Measurements from ENCODE around the gene RAB3IL1.

Gene RAB3IL1

DNA sequence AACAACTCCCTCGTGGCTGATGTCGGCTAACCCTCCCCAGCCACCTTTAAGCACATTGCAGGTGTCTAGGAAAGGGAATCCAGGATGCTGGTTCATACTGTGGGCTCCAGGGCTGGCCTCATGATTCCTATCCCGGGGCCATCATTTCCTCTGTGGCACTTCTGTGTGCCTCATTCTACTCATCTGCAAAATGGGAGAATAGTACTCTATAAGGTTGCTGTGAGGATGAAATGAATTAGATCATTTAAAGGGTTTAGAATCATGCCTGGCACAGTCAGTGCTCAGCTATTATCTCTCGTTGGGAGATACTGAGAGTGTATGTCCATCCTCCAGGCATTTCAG, 21.7 kb downstream of the RAB3IL1 start:
- H3K4me3 ChIP-seq (ENCODE audit: low read length) = no peak overlapping the region
- TF ChIP-seq ZNF274 (IDR thresholded peaks at IDR 0.05; ENCODE audit: low read depth, low read length) = no peak

DNA sequence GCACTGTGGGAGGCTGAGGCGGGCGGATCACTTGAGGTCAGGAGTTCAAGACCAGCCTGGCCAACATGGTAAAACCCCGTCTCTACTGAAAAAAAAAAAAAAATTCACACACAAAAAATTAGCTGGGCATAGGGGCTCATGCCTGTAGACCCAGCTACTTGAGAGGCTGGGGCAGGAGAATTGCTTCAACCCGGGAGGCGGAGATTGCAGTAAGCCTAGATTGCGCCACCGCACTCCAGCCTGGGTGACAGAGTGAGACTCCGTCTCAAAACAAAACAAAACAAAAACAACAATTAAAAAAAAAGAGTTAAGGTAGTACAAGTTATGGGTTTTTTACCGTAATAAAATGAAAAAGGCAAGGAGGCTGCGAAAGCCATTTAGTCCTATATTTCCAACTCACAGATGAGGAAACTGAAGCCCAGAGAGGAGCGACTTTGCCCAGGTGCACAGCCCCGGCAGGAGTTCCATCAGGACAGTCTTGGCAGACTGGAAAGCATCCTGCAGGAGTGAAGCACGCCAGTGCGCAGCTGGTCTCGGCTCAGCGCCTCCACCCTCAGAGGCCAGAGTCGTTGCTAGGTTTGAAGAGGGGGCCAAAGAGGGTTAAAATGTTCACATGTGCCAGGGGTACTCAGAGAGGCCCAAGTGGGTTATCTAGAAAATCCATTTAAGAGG, 22.2 kb downstream of the RAB3IL1 start:
- TF ChIP-seq ZNF274 (IDR thresholded peaks at IDR 0.05; ENCODE audit: low read depth, low read length) = no peak
- no peak overlapping the region for H3K4me3 ChIP-seq (ENCODE audit: low read length)

DNA sequence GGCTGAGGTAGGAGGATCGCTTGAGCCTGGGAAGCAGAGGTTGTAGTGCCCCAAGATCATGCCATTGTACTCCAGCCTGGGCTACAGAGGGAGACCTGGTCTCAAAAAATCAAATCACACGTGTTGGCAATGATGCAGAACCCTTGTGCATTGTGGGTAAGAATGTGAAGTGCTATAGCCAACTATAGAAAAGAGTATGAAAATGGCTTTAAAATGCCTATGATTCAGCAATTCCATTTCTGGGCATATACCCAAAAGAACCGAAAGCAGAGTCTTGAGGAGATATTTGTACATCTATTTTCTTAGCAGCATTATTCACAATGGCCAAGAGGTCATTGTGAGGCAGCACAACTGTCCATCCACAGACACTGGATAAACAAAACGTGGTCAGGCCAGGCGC, 23.4 kb downstream of the RAB3IL1 start:
- H3K4me3 ChIP-seq (ENCODE audit: low read length) = no peak overlapping the region
- no peak for TF ChIP-seq ZNF274 (IDR thresholded peaks at IDR 0.05; ENCODE audit: low read depth, low read length)

DNA sequence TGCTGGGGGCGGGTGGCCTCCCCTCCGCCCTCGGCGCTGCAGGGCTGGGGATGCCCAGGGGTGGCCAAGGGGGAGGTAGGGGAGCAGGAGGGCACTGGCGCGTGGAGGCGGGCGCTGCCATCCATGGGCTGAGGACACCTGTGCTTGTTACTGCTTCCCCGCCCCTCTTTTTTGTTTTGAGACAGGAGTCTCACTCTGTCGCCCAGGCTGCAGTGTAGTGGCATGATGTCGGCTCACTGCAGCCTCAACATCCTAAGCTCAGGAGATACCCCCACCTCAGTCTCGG, 25.3 kb downstream of the RAB3IL1 start:
- no peak for TF ChIP-seq ZNF274 (IDR thresholded peaks at IDR 0.05; ENCODE audit: low read depth, low read length)
- H3K4me3 ChIP-seq (ENCODE audit: low read length) = peak overlapping the region; percentile 83; the same call in 1 of the 2 replicates

DNA sequence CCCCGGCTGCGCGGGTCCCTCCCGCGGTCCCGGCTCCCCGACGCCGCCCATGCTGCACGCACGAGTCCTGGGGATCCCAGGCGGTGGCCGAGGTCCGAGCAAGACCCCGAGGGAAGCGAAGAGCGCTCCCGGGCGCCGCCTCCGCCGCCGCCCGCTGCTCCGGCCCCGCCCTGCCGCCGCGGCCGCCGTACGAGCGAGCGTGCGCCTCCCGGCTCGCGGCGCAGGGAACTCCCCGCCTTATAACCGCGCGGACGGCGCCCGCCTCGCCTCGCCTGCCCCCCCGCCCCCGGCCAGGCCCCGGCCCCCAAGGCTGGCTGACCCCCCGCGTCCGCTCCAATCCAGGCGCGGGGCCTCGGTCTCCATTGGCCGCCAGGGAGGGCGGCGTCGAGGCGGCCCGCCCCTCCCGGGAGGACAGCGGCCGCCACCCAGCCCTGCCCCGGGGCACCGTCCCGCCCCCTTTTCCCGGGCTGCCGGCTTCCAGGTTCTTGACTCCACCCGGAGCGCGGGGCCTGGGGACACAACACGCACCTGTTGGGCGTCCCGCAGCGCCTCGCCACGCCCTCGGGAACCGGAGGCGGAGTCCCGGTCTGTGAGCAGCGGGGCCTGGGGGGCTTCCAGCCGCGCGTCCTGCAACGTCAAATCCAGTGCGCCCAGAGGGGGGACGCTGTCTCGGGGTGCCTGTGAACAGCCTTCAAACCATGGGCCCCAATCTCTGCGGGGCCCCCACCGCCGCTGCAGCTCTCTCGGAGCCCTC, 25.9 kb downstream of the RAB3IL1 start, which contains the start of gene FADS3:
FADS3 (minus strand) TSS at position 215 of the 754 bp plus-strand sequence; CDS start at position 51, 164 bp downstream.
- TF ChIP-seq ZNF274 (IDR thresholded peaks at IDR 0.05; ENCODE audit: low read depth, low read length) = no peak
- peak within 1 kb of the TSS; percentile 83; the same call in 1 of the 2 replicates for H3K4me3 ChIP-seq (ENCODE audit: low read length)

DNA sequence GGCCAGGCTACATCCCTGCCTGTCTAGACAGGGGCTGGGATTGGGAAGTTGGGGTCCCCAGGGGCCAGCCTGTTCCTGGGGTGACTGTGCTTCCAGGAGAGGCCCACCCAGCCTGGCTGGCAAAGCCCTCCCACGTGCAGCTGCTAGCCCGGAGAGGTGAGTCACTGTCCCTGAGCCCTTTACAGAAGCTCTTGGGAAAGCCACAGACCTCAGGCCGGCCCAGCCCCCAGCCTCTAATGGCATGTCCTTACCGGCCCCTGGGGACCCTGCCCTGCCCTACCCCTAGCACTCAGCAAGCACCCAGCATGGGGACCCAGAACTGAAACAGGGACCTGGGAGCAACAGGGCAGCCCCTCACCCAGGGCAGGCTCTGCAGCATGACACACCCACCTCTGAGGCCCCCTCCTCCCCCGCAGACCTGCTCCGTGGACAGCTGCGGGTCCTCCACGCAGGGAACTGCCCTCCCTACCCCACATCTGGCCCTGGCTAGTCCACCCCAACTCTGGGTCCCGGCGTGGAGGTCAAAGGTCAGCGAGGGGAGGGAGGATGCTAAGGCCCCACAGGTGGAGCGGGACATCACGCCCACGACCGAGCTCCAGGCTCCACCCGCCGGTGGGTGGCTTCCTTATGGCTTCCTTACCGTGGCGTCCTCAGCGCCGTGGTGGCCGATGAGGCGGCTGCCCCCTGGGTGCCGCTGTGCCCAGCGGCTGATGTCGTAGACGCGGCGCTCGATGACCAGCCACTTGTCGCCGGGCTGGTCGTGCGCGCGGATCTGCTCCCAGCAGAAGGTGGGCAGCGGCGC, 26.6 kb downstream of the RAB3IL1 start:
- peak overlapping the region; percentile 83; the same call in 1 of the 2 replicates for H3K4me3 ChIP-seq (ENCODE audit: low read length)
- no peak for TF ChIP-seq ZNF274 (IDR thresholded peaks at IDR 0.05; ENCODE audit: low read depth, low read length)

DNA sequence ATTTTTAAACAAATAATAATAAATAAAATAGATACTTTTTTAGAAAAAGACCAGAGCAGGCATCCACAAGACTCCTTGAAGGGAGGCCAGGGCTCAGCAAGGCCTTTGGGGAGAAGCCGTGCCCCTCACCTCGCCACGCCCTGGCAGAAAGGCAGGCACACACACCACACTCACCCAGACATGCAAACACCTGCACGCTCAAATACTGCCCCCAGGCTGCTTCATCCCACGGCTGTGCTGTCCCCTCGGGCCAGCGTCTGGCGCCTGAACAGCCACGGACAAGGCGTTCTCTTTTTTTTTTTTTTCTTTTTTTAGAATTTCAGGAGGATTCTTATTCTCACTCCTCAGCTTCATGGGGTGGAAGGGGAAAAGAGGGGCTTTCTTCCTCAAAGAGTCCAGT, 27.5 kb downstream of the RAB3IL1 start:
- TF ChIP-seq ZNF274 (IDR thresholded peaks at IDR 0.05; ENCODE audit: low read depth, low read length) = no peak
- no peak overlapping the region for H3K4me3 ChIP-seq (ENCODE audit: low read length)

DNA sequence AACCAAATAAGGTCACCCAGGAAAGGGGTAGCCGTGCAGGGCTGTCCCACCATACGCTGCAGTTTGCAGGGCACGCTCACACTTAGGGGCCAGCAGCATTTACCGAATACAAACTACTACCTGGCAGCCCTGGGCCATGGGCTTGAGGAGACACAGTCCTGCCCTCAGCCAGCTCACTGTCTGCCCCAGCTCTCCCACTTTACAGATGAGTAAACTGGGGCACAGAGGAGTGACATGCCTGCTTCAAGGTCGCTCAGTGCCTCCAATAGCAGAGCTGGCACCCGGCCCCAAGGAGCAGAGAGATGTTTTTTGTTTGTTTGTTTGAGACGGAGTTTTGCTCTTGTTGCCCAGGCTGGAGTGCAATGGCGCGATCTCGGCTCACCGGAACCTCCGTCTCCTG, 28.8 kb downstream of the RAB3IL1 start:
- TF ChIP-seq ZNF274 (IDR thresholded peaks at IDR 0.05; ENCODE audit: low read depth, low read length) = no peak
- H3K4me3 ChIP-seq (ENCODE audit: low read length) = no peak overlapping the region

DNA sequence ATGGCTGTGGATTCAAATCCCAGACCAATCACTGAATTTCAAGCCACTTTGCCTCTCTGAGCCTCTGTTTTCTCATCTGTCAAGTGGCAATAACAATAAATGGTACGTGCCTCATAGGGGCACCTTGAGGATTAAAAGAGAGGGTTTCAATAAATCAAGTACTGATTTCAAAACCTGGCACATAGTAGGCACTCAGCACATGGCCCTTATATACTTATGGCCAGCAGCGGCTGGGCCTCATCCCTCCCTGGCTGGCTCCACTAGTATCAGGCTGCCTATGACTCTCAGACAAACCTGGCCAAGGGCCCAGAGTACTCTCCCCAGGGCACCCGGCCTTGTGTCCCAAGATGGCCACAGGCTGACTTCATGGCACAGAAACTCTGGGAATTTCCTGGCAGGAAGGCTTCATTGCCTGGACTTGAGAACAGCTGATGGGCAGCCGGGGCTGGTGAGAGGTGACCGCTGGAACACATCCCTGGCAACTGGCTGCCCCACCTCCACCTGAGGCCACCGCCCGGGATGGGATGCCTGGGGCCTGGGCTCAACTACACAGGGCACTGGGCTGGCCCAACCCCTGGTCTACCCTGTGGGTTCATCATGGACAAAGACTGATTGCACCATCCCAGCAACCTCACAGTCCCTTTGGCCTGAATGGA, 29.4 kb downstream of the RAB3IL1 start:
- TF ChIP-seq ZNF274 (IDR thresholded peaks at IDR 0.05; ENCODE audit: low read depth, low read length) = no peak
- no peak overlapping the region for H3K4me3 ChIP-seq (ENCODE audit: low read length)

DNA sequence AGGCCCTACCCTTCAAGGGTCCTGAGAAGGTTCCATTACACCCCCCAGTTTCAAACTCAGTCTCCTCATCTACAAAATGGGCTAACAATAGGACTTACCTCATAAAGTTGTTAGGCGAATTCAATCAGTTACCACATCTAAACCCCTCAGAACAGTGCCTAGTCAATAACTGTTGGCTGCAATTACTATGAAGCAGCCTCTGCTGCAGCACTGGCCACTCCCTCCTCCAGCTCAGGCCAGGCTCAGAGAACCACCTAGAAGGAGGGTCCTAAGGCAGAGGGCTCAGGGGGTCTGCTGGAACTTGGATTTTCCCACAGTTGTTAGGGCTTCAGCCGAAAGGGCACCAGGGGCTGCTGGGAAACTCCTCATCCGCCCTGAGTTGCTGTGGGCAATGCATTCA, 30.7 kb downstream of the RAB3IL1 start:
- TF ChIP-seq ZNF274 (IDR thresholded peaks at IDR 0.05; ENCODE audit: low read depth, low read length) = no peak
- no peak overlapping the region for H3K4me3 ChIP-seq (ENCODE audit: low read length)

DNA sequence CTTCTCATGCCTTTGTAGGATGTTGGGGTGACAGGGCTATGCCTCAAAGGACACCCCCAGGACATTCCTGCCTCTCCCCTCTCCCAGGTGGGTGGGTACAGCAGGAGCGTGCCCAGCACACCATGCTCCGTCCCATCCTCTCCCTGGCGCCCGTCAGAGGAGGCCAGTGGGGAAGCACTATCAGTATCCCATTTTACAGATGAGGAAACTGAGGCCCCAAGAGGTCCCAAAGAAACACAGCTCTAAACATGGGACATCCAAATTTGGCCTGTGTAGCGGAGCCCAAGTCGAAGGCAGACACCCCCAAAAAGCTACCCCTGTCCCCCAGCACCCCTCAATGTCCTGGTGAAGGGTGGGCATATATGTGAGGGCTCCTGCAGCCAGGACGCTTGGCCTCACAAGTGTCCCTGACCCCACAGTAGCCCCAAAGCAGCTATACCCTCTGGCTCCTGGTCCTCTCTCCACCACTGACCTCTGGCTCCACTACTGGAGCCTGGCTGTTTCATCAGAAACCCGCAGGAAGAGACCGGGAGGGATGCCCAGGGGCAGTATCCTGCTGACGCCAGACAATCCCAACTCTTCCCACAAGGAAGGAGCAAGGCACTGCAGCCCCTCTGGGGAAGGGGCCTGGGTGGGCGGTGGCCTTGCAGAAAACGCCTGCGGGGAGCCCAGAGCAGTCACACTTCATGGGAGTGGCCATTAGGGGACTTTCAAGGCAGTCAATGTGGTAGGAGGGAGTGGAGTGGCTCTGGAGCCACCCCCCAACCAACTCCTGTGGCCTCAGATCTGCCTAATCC, 31.4 kb downstream of the RAB3IL1 start:
- no peak for TF ChIP-seq ZNF274 (IDR thresholded peaks at IDR 0.05; ENCODE audit: low read depth, low read length)
- no peak overlapping the region for H3K4me3 ChIP-seq (ENCODE audit: low read length)

DNA sequence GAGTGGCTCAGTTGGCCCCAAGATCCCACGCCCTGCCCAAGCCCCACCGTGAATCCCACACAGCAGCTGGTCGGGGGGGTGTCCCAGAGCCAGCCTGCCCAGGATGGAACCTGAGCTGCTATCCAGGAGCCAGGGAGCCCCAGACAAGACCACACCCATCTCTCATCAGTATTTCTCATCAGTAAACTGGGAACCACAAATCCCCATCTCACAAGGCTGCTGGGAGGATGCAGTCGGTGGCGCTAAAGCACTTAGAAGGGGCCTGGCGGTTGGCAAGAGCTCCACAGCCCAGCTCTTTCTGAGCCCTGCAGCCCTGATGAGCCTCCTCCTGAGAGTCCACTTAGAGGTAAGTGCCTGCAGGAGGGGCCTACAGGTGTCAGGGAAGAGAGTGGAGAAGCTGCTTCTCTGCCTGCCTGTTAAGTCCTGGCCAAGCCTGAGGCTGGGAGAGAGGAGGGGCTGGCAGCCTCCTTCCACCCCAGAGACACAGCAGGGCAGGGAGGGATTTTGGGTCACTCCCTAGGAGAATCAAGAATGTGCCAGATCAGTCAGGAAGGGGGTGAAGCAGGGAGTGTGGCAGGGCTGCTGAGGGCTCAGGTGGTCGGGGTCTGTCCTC, 32.1 kb downstream of the RAB3IL1 start:
- no peak for TF ChIP-seq ZNF274 (IDR thresholded peaks at IDR 0.05; ENCODE audit: low read depth, low read length)
- H3K4me3 ChIP-seq (ENCODE audit: low read length) = no peak overlapping the region

DNA sequence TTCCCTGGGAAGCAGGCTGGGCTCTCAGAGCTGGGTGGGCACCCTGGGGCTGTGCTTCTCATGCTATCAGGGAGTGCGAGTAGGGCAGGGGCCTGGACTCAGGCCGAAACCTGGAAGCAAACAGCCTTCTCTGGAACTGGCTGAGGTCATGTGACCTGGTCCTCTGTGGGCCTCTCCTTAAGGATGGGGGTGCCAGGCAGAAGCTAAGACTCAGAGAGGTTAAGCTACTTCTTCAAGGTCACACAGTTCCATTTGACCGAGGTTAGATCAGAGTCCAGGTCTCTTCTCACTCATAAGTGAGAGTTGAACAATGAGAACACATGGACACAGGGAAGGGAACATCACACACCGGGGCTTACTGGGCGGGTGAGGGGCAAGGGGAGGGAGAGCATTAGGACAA, 33.4 kb downstream of the RAB3IL1 start:
- no peak for TF ChIP-seq ZNF274 (IDR thresholded peaks at IDR 0.05; ENCODE audit: low read depth, low read length)
- no peak overlapping the region for H3K4me3 ChIP-seq (ENCODE audit: low read length)

Data from GM08714 (cell line).